Fibroblast of lung (primary cell): ENCODE data around the gene IL19.

Experiments used
- EZH2 ChIP-seq: IDR thresholded peaks from 2 replicates; pipeline ENCODE4 v1.5.1; 2012; ENCODE audit warnings: low read length, control low read depth, mild to moderate bottlenecking; ENCODE audit errors: missing control alignments
- TF ChIP-seq, protein P1 (sequence below), 2 donors: IDR thresholded peaks in 1 of 2; conservative IDR thresholded peaks in 1 of 2; 1 replicate in 1 of 2; 2 replicates in 1 of 2; pipeline ENCODE4 v1.5.1; 2011 to 2012; ENCODE audit warnings: low read length in 2 of 2, control low read depth in 1 of 2, inconsistent platforms in 1 of 2, low read depth in 1 of 2, mild to moderate bottlenecking in 1 of 2

GRCh38 chr1:206824331-206824730 lies 53.8 kb downstream of the IL19 start:
- TF ChIP-seq EZH2: no peak
- TF ChIP-seq, protein P1, sequence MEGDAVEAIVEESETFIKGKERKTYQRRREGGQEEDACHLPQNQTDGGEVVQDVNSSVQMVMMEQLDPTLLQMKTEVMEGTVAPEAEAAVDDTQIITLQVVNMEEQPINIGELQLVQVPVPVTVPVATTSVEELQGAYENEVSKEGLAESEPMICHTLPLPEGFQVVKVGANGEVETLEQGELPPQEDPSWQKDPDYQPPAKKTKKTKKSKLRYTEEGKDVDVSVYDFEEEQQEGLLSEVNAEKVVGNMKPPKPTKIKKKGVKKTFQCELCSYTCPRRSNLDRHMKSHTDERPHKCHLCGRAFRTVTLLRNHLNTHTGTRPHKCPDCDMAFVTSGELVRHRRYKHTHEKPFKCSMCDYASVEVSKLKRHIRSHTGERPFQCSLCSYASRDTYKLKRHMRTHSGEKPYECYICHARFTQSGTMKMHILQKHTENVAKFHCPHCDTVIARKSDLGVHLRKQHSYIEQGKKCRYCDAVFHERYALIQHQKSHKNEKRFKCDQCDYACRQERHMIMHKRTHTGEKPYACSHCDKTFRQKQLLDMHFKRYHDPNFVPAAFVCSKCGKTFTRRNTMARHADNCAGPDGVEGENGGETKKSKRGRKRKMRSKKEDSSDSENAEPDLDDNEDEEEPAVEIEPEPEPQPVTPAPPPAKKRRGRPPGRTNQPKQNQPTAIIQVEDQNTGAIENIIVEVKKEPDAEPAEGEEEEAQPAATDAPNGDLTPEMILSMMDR (conservative IDR thresholded peaks at IDR 0.05 in 1 of 2, IDR thresholded peaks at IDR 0.05 in 1 of 2; ENCODE audit: low read depth in 1 of 2, low read length in 2 of 2): no peak
